Stimulated activated CD8-positive, alpha-beta memory T cell treated with anti-CD3 and anti-CD28 coated beads, Interleukin-4, amount 100 ng/mL, for 4 hours (primary cell): Measurements from ENCODE around the gene ARL6IP5.

Experiments
- DNase-seq, 2 donors: peaks; one replicate each; pipeline ENCODE4 v3.0.0-alpha.2; 2020; ENCODE audit warnings: low read depth in 2 of 2, low spot score in 1 of 2

Gene ARL6IP5

DNA sequence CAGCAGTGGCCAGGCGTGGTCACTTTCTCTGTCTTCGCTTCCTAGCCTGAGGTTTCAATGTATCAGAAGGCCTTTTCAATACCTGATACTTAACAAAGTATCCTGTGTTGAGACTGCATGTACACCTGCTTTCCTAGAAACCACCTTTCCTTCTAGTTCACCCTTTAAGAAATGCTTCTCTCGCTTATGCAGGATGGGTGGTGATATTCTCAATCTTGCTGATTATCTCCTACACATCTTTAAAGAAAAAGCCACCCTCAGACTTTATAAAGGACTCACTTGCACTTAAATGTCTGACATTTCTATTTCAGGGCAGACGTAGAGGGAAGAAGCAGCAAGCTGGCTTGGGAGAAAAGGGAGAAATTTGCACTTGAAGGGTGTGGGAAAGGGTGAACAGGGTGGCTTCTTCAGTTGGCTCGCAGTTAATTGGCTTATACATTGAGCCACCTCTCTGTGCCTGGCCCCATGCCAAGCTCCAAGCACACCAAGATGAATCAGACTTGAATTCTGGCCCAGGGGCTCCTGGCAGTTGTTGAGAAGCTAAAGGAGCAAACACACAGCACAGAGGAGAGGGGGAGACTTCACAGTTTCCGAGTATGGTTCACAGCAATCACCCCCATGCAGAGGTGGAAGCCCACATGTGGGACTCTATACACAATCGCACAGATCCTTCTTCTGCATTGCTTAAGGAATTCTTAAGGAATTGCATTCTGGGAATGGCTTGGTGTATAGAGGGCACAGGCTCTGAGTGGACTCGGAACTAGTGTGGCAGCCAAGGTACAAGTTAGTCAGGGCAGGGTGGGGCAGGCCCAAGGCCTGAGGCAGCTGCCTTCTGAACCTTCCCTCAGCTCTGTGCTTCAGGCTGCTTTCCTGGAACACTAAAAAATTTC, 1.3 kb downstream of the ARL6IP5 start:
- DNase-seq, result peak; percentile 43 to 67

DNA sequence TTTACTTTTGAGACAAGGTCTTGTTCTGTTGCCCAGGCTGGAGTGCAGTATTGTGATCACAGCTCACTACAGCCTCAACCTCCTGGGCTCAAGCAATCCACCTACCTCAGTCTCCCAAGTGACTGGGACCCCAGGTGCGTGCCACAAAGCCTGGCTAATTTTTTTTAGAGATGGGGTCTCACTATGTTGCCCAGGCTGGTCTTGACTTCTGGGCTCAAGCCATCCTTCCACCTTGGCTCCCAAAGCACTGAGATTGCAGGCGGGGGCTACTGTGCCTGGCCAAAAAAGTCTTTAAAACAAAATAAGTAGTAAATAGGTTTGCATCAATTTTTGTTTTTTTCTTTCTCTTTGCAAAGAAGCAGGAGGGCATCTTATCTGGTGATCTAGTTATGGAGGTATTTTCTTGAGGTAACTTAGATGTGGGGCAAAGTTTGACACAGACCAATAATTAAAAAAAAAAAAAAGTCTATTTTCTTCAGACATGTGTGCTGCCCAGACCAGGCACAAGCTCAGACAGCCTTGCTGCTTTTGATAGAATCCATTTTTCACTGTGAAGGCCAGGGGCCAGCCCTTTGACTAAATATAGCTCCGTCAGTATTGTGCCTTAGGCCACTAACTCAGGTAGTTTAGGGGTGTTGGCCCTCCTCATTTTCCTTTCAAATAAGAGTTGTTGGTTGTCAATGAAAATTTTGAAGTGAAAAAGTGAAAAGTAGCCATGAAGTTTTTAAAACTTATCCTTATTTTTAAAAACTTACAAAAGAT, 2.5 kb downstream of the ARL6IP5 start:
- no peak for DNase-seq

DNA sequence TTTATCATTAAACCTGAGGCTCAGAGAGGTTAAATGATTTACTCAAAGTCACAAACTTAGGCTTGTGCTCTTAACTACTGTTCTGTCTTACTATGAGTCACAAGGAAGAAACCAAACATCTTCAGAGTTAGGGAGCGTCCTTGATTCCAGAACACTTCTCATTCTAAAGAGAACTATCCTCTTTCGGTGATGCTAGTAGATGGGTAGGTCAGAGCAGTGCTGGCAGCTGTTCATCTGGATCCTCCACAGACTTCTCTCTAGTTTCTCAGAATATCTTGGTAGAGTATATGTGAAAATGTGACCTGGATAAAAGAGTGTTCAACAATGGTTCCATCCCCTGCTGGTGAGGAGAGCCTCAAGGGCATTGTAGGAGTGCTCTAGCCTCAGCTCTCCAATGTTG, 3.3 kb downstream of the ARL6IP5 start:
- no peak for DNase-seq

DNA sequence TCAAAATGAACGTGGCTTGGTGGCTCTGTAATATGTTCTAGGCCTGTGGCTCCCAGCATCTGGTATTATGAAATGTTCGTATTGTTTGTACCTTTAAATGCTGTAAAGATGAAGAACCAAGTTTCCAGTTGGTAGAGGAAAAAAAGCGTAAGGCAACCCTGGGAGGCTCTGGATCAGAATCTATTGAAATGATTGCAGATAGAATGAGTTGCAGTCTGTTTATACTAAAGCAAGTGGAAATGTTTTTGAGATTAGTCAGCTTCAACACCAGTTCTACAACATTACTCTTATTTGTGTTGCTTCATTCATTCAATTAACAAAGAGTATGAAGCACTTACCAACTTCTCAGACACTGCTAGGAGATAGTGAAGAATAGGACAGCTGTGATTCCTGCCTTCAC, 5.3 kb downstream of the ARL6IP5 start:
- DNase-seq, result no peak

DNA sequence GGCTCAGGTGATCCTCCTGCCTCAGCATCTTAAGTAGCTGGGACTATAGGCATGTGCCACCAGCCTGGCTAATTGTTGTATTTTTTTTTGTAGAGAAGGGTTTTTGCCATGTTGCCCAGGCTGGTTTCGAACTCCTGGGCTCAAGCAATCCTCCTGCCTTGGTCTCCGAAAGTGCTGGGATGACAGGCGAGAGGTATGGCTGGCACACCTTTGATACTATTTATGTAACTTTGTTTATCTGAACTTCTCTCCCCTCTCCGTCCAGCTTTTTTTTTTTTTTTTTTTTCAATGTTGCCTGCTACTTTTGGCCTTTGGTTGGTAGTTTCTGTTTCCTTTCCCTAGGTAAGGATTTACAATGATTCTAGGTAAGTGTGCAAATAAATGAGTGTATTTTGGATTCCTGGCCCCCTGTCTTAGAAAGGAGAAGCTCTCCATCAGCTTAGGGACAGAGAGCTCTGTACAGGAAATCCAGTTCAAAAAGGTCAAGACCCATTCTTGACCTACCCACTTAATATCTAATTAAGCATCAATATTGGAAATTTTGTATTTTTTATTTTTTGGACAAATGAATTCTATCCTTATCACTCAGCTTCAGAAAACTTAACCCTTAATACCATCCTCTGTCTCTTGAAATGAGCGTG, 6.8 kb downstream of the ARL6IP5 start:
- DNase-seq, result no peak

DNA sequence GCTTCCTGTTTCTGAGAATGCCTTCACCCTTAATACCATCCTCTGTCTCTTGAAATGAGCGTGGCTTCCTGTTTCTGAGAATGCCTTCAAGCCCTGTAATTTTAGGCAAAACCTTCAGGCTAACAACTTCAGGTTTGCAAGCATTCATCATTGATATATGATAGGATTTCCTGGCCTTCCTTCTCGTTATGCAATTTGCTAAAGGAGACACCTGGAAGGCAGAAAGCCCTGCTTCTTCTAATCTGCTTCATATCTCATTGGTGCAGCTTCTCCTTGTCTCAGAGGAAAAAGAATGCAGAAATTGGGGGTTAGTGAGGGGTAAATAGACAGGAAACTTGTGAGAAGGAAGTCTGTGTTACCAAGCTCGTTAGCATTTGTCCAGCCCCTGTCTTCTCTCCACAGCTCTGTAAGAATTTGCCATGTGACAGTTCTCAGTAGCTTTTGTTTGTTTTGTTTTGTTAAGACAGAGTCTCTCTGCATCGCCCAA, 7.3 kb downstream of the ARL6IP5 start:
- no peak for DNase-seq

DNA sequence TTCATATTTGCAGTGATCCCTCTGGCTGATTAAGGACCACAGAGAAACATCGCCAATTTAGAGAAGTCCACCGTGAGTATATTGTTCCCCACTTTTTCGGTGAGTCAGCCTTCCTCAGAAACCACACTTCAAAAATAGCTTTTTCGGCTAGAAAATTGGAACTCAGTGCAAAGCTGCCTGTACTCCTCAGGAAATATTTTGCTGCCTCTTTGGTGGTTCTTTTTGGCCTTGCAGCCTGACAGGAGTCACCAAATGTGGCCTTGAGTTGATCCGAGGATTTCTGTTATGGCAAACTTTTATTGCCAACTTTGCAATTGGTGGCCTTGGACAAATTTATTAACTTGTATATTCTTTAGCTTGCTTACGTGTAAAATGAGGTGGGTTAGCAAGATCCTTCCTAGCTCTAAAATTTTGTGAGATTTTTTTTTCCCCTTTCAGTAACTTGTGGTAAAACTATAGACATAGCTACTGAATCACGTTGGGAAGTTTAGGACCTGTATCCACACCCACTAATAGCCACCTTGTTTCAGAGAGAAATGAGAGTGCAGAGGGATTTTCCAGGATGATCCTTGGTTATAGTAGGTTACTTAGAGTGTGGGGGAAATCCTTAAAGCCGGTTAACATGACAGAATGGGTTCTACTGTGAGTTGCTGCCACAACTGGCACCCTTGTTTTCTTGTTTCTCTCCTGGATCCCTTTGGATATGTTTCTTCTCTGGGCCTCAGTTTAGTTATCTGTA, 9.9 kb downstream of the ARL6IP5 start:
- DNase-seq, result no peak

DNA sequence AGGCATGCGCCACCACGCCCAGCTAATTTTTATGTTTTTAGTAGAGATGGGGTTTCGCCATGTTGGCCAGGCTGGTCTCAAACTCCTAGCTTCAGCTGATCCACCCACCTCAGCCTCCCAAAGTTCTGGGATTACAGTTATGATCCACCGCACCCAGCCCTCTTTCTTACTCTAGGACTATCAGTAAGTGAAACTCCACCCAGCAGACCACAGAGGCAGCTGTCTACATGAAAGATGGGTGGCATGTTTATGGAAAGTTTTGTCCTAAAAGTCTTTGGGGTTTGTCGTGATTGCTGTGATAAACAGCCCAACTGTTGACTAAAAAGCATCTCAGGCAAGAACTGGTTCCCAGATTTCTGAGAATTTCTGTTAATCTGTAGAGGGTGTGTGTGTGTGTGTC, 10.9 kb downstream of the ARL6IP5 start:
- no peak for DNase-seq

DNA sequence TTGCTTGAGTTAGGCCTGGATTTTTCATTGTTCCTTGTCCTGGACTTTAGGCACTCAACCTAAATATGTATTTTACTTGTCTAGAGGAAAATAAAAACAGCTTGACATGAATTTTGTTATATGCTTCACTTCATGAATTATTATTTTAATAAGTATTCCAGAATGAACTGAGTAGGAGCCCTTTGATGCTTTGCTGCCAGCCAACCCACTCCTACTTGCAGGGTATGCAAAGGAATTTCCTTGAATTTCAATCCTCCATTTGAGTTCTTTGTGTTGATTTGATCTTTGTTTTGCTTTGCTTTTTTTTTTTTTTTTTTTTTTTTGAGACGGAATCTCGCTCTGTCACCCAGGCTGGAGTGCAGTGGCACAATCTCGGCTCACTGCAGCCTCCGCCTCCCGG, 11.6 kb downstream of the ARL6IP5 start:
- no peak for DNase-seq

DNA sequence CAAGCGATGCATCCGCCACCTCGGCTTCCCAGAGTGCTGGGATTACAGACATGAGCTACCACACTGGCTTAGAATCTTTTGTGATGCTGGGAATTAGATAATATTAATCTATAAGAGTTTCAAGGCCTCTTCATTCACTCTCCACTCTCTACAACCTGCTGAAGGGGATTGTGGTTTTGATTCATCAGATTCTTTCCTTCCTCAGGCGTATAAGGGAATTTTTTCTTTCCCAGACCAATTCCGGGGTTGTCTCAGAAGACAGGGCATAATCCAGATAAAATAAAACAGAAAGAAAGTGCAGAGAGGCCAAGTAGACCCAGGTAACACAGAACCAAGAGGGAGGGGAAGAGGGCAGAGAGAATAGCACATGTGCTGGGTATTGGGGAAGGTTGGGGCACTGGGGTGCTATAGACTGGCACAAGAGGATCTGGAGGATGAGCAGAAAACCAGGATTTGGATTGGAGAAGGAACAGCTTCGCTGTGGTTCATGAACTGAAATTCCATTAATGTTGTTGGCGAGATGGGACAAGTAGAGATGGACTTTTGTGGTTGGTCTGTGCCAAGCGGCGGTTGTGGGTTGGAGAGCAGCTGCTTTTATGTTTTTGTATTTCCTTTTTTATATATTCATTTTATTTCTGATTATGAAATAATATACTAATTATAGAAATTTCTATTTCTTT, 12.8 kb downstream of the ARL6IP5 start:
- DNase-seq, result no peak

DNA sequence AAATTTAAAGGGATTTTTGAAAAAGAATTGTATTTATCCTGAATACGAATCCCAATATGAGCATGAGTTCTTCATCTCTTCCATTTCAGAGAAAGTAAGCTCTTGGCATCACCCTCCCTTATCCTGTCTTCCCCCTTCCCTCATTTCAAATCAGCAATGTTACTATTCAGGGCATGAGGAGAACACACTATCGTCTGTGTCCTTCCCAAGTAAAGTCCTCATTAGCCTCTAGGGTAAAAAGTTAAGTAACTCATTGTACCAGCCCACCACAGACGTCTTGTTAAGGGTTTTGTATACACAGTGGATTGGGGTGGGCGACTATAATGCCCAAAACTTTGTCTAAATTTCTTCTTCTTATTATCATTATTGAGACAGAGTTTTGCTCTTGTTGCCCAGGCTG, 14.8 kb downstream of the ARL6IP5 start:
- DNase-seq, result no peak

DNA sequence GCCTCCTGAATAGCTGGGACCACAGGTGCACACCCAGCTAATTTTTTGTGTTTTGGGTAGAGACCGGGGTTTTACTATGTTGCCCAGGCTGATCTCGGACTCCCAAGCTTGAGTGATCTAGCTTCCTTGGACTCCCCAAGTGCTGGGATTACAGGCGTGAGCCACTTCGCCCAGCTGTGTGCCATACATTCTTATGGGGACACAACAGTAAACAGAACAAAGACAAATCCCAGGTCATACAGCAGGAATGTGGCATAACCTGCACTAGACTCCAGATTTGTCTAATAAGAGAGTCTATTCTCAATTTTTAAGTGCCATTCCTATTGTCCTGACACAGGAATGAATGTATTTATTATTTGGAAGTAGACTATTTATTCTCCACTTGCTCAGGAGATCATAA, 17.6 kb downstream of the ARL6IP5 start:
- DNase-seq, result no peak

DNA sequence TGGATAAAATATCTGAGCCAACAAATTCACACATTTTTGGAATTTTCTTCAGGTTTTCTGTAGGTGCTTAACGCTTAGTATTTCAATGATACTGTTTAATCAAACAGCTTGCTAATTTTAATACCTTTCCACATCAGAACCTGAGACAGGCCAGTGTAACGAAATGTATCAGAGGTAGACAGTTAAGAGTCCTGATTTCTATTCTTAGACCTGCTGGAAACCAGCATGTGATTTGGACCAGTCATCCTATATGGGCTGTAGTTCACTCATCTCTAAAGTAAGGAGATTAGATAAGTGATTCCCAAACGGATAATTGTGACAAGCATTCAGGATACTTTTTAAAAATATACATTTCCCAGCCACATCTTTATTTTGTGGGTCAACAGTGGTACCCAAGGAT, 18.4 kb downstream of the ARL6IP5 start:
- DNase-seq, result no peak

DNA sequence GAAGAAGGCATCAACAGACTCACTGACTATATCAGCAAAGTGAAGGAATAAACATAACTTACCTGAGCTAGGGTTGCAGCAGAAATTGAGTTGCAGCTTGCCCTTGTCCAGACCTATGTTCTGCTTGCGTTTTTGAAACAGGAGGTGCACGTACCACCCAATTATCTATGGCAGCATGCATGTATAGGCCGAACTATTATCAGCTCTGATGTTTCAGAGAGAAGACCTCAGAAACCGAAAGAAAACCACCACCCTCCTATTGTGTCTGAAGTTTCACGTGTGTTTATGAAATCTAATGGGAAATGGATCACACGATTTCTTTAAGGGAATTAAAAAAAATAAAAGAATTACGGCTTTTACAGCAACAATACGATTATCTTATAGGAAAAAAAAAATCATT, 19.8 kb downstream of the ARL6IP5 start:
- DNase-seq, result no peak

DNA sequence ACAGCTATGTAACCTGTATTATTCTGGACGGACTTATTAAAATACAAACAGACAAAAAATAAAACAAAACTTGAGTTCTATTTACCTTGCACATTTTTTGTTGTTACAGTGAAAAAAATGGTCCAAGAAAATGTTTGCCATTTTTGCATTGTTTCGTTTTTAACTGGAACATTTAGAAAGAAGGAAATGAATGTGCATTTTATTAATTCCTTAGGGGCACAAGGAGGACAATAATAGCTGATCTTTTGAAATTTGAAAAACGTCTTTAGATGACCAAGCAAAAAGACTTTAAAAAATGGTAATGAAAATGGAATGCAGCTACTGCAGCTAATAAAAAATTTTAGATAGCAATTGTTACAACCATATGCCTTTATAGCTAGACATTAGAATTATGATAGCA, 20.6 kb downstream of the ARL6IP5 start:
- DNase-seq, result no peak

DNA sequence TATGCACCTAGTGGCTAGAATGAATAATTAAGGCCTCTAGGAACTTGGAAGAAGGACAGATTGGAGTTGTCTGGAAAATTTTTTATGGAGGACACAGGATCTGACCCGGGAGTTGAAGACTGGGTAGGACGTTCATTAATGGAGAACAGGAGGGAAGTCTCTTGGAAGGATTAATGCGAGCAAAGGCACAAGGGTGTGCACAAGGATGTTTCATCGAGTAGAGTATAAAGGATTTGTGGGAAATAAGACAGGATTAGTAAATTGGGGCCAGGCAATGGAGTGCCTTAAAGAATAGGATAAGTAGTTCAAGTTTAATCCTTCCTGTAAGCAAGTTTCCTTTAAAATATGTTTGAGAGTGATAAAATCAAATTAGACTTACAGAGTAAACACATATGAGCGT, 23.1 kb downstream of the ARL6IP5 start:
- no peak for DNase-seq

DNA sequence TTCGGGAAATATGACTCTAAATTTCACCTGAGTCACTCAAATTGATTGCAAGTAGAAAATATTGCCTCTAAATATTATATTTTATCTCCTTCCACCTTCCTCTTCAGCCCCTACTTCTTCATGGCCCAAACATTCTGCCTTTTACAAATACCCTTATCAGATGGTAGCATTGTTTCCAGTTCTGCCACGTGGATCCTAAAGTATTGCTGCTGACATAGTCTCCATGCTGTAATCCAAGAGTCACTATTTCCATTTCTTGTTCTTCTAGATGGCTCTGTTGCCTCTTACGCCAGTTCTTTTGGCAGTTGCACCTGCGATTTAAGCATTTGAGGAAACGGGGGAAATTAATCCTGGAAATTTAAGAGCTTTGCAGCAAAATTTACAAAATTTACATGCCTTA, 24.1 kb downstream of the ARL6IP5 start:
- DNase-seq, result no peak

DNA sequence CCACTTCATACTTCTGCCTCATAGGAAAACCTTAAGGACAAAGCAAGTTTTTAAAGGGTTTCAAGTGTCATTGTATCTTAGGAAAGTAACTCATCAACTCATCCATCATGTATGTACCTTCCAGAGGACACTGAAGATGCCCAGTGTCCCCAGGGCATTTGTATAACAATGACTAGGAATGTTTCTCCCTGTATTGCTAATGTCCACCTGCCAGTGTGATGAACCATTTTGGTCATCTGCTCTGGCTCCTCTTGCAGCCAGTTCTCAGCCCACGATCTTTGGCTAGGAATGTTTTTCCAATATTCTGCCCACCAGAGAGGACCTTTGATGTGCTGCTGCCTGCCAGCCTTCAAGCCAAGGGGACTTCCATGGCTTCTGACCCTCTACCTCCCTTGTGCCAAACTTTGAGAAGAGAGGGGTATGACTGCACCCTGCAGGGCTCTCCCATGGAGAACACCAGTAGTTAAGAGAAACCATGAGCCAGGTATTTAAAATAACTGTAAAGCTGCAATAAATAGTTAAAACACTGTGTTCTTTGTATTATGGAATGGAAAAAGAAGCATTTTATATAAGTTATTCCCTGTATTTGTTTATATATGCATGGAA, 26.3 kb downstream of the ARL6IP5 start:
- no peak for DNase-seq

DNA sequence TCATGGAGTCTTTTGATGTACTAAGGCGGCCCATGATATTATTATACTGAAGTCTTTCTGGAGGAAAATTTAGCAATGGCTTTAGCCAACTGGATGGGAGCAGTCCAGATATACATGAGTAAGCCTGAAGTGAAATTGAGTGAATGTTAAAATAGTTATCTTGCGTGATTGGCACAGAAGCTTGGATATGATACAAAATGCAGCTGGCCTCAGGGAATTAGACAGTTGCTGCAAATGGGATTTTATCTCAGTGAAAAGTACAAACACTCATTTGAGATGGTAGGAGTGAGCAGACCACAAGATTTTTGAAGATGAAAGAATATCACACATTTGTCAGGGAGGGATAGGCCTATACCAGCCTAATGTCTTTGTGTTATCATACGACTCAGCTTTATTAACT, 28.8 kb downstream of the ARL6IP5 start:
- DNase-seq, result no peak

DNA sequence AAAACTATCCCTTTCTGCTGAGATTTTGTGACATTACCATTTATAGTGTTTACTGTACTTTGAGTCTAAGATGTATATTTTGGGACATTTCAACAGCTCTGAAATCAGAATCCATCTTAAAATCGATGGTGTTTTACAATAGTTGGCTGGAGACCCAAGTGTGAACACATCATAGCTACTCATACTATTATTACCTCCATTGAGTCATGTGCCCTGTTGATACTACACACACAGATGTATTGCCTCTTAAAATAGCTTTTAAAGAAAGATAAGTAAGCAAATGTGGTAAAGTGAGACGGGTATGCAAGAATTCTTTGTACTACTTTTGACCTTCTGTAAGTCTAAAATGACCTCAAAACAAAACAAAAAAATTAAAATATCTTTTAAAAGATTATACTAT, 31.0 kb downstream of the ARL6IP5 start:
- no peak for DNase-seq
